ENCODE measurements around the gene CERT1. TPM values are rescaled to one million over a fixed set of nuclear protein-coding genes. Genes with fewer than 3 reads are reported as not detected.

The CERT1 gene
- total RNA-seq, 1 experiment from 2014 or later, result 50.2 TPM

DNA sequence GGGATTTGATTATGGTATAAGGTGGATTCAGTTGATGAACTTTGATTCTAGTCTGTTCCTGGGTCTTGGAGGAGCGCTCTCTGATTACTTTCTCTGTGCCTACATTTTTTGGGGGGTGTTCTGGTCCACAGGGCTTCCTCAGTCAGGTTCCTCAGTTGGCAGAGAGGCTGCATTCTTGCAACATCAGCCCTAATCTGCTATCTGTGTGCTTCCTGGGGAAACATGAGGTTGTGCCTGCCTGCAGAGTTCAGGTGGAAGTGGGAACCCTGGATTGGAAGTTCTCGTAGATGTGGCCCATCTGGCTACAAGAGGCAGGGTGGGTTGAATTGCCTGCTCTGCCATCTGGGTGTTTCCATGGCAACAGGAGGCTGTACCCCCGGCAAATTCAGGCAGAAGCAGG lies 24.7 kb upstream of the CERT1 start:
- H3K18ac ChIP-seq (ENCODE audit: insufficient read length, low read depth, low read length), result peak overlapping the region; percentile 27
- Mint-ChIP-seq H3K4me3 (no peak overlapping the region), H3K9me3 (peaks cover 4 to 14% of the 10 kb centered on the region in 2 experiments; a peak in 4 of 5 replicates), H3K27me3 (ENCODE audit: low read depth) (no peaks in the 10 kb centered on the region), H3K4me1 (peaks cover 14 to 25% of the 10 kb centered on the region in 2 experiments), H3K36me3 (ENCODE audit: insufficient read depth in 1 of 3, low read depth in 3 of 3) (peaks cover 15 to 25% (median 21%) of the 10 kb centered on the region in 3 experiments), H3K27ac (peak overlapping the region in 1 of 3 experiments; percentile 69; a peak in 2 of 7 replicates)
- no peak overlapping the region for H2AFZ ChIP-seq (ENCODE audit: low read length)
- no peak overlapping the region for H3K14ac ChIP-seq (ENCODE audit: insufficient read depth, low read length)
- no peaks in the 10 kb centered on the region for H3K4me1 ChIP-seq (ENCODE audit: insufficient read depth, low read length)
- no peaks in the 10 kb centered on the region for H4K20me1 ChIP-seq (ENCODE audit: control insufficient read depth, insufficient read depth, insufficient read length)
- H3K9ac ChIP-seq (ENCODE audit: extremely low read depth, insufficient read length, low read length), result no peak overlapping the region
- no peak overlapping the region for H3T11ph ChIP-seq (ENCODE audit: low read length)
- H3K4me2 ChIP-seq (ENCODE audit: insufficient read depth, insufficient read length, low read length), result no peak overlapping the region
- H3K27ac ChIP-seq (ENCODE audit: insufficient read length, low read depth, low read length), result no peak overlapping the region
- no peaks in the 10 kb centered on the region for H3K79me2 ChIP-seq (ENCODE audit: insufficient read depth, low read length)
- no CpG with 5 or more reads among the region's 3 CpGs for WGBS (ENCODE audit: extremely low coverage, insufficient read length, low lambda C conversion rate)
- TF ChIP-seq, protein P1, sequence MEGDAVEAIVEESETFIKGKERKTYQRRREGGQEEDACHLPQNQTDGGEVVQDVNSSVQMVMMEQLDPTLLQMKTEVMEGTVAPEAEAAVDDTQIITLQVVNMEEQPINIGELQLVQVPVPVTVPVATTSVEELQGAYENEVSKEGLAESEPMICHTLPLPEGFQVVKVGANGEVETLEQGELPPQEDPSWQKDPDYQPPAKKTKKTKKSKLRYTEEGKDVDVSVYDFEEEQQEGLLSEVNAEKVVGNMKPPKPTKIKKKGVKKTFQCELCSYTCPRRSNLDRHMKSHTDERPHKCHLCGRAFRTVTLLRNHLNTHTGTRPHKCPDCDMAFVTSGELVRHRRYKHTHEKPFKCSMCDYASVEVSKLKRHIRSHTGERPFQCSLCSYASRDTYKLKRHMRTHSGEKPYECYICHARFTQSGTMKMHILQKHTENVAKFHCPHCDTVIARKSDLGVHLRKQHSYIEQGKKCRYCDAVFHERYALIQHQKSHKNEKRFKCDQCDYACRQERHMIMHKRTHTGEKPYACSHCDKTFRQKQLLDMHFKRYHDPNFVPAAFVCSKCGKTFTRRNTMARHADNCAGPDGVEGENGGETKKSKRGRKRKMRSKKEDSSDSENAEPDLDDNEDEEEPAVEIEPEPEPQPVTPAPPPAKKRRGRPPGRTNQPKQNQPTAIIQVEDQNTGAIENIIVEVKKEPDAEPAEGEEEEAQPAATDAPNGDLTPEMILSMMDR (conservative IDR thresholded peaks at IDR 0.05), result no peak
- no peaks in the 10 kb centered on the region for H3K79me1 ChIP-seq (ENCODE audit: insufficient read depth, low read depth, low read length, poor library complexity, severe bottlenecking)
- H2BK5ac ChIP-seq (ENCODE audit: insufficient read length, low read length), result no peak overlapping the region
- no peak overlapping the region for H4K8ac ChIP-seq (replicated peaks; ENCODE audit: insufficient read length, low read depth, low read length)
- no peak overlapping the region for H4K5ac ChIP-seq (ENCODE audit: insufficient read length, low read depth, low read length)
- no peak overlapping the region for H2BK20ac ChIP-seq (ENCODE audit: low read depth, low read length, poor library complexity, severe bottlenecking)
- no peak overlapping the region for H3K23ac ChIP-seq (ENCODE audit: insufficient read length, low read depth, low read length)
- no peaks in the 10 kb centered on the region for H3K23me2 ChIP-seq (ENCODE audit: insufficient read length, low read depth, low read length, poor library complexity, severe bottlenecking)
- no peak overlapping the region for H2AK5ac ChIP-seq (ENCODE audit: insufficient read length, low read length)
- H2BK120ac ChIP-seq (ENCODE audit: low read depth, low read length, poor library complexity, severe bottlenecking), result no peak overlapping the region
- no peaks in the 10 kb centered on the region for H3K9me3 ChIP-seq (ENCODE audit: control insufficient read depth, low read depth, low read length)
- no peak overlapping the region for H2BK12ac ChIP-seq (ENCODE audit: insufficient read length, low read depth, low read length)
- H3K27me3 ChIP-seq (ENCODE audit: insufficient read depth, low read length), result no peaks in the 10 kb centered on the region
- no peak overlapping the region for H2BK15ac ChIP-seq (ENCODE audit: low read depth, low read length)
- no peak overlapping the region for H4K91ac ChIP-seq (ENCODE audit: insufficient read length, low read depth, low read length)
- no peak for DNase-seq
- H3K56ac ChIP-seq (ENCODE audit: insufficient read length, low read depth, low read length), result no peak overlapping the region
- no peak overlapping the region for H3K4ac ChIP-seq (ENCODE audit: low read depth, low read length)

Measured in H9 (cell line).